HEK293 (cell line): ENCODE measurements around the gene TTC27.

Source experiments
- CTCF ChIA-PET: fragments of 350-600 bp; formaldehyde crosslinking; extraction: SDS; loops from one replicate; lab custom pipeline; 2021; ENCODE audit warnings: antibody characterized with exemption; lab: Yijun Ruan, JAX
- POLR2A ChIA-PET: fragments of 300-600 bp; formaldehyde crosslinking; extraction: SDS; loops from one replicate; lab custom pipeline; 2020; ENCODE audit warnings: antibody characterized with exemption, inconsistent platforms; lab: Yijun Ruan, JAX
- H3K27ac ChIP-seq: fragments of 200-500 bp; sonication (Bioruptor generic); 2 replicates; pipeline ENCODE4 v1.5.1; 2014; ENCODE audit warnings: low read depth, low read length, control low read depth, inconsistent platforms; ENCODE audit errors: extremely low read depth
- H3K36me3 ChIP-seq, 2 experiments: fragments of 200-500 bp in 1 of 2; sonication (Bioruptor generic) in 1 of 2; 1 replicate in 1 of 2; 2 replicates in 1 of 2; pipeline ENCODE4 v1.5.1; 2014 to 2017; ENCODE audit warnings: inconsistent platforms in 2 of 2, low read length in 2 of 2; ENCODE audit not compliant: control insufficient read depth in 2 of 2, insufficient read depth in 1 of 2
- H3K4me1 ChIP-seq: fragments of 200-500 bp; sonication (Bioruptor generic); 2 replicates; pipeline ENCODE4 v1.5.1; 2014; ENCODE audit warnings: mild to moderate bottlenecking, low read length, inconsistent platforms; ENCODE audit not compliant: control insufficient read depth, insufficient read depth
- H3K4me3 ChIP-seq: 2 replicates; pipeline ENCODE4 v1.5.1; 2011; ENCODE audit warnings: low read depth, mild to moderate bottlenecking, control low read depth, low read length, moderate library complexity
- H3K9me3 ChIP-seq: fragments of 200-500 bp; sonication (Bioruptor generic); 2 replicates; pipeline ENCODE4 v1.5.1; 2014; ENCODE audit warnings: low read depth, low read length, inconsistent platforms; ENCODE audit not compliant: control insufficient read depth, insufficient read depth
- BCL11B ChIP-seq: fragments of 450-650 bp; formaldehyde crosslinking; IDR thresholded peaks from 2 replicates; pipeline ENCODE4 v1.5.1; 2016; ENCODE audit warnings: low read depth, missing biosample characterization, missing genetic modification characterization
- CTCF ChIP-seq: fragments of 450-650 bp; formaldehyde crosslinking; IDR thresholded peaks from 2 replicates; pipeline ENCODE4 v1.5.1; 2016; ENCODE audit warnings: missing biosample characterization, missing genetic modification characterization
- KLF7 ChIP-seq: fragments of 450-650 bp; formaldehyde crosslinking; IDR thresholded peaks from 2 replicates; pipeline ENCODE4 v1.5.1; 2016; ENCODE audit warnings: missing biosample characterization, missing genetic modification characterization, borderline replicate concordance
- MEIS1 ChIP-seq: sonication (generic); formaldehyde crosslinking; IDR thresholded peaks from 2 replicates; pipeline ENCODE4 v1.8.1; 2022; ENCODE audit warnings: missing genetic modification reagents, mild to moderate bottlenecking, borderline replicate concordance
- PRDM4 ChIP-seq: fragments of 450-650 bp; formaldehyde crosslinking; IDR thresholded peaks from 2 replicates; pipeline ENCODE4 v1.5.1; 2017; ENCODE audit warnings: missing biosample characterization, missing genetic modification characterization
- SP3 ChIP-seq: fragments of 450-650 bp; formaldehyde crosslinking; IDR thresholded peaks from 2 replicates; pipeline ENCODE4 v1.5.1; 2016; ENCODE audit warnings: missing biosample characterization, missing genetic modification characterization
- TSHZ1 ChIP-seq: fragments of 450-650 bp; formaldehyde crosslinking; IDR thresholded peaks from 2 replicates; pipeline ENCODE4 v1.5.1; 2016; ENCODE audit warnings: missing biosample characterization, missing genetic modification characterization, borderline replicate concordance
- ZBTB49 ChIP-seq: fragments of 450-650 bp; formaldehyde crosslinking; IDR thresholded peaks from 2 replicates; pipeline ENCODE4 v1.5.1; 2016; ENCODE audit warnings: missing biosample characterization, missing genetic modification characterization, low read depth
- ZBTB8A ChIP-seq: fragments of 450-650 bp; formaldehyde crosslinking; IDR thresholded peaks from 2 replicates; pipeline ENCODE4 v1.5.1; 2016; ENCODE audit warnings: missing biosample characterization, missing genetic modification characterization
- ZFP69B ChIP-seq: fragments of 450-650 bp; formaldehyde crosslinking; IDR thresholded peaks from 2 replicates; pipeline ENCODE4 v1.5.1; 2016; ENCODE audit warnings: missing biosample characterization, missing genetic modification characterization
- ZNF114 ChIP-seq: fragments of 450-650 bp; formaldehyde crosslinking; IDR thresholded peaks from 2 replicates; pipeline ENCODE4 v1.5.0; 2017; ENCODE audit warnings: missing biosample characterization, missing genetic modification characterization
- ZNF146 ChIP-seq: fragments of 450-650 bp; formaldehyde crosslinking; IDR thresholded peaks from 2 replicates; pipeline ENCODE4 v1.5.1; 2016; ENCODE audit warnings: missing biosample characterization, missing genetic modification characterization
- ZNF221 ChIP-seq: fragments of 450-650 bp; formaldehyde crosslinking; IDR thresholded peaks from 2 replicates; pipeline ENCODE4 v1.5.1; 2017; ENCODE audit warnings: missing biosample characterization, missing genetic modification characterization, borderline replicate concordance
- ZNF302 ChIP-seq: fragments of 450-650 bp; formaldehyde crosslinking; IDR thresholded peaks from 2 replicates; pipeline ENCODE4 v1.5.1; 2016; ENCODE audit warnings: missing biosample characterization, missing genetic modification characterization, low read depth
- ZNF518A ChIP-seq: fragments of 450-650 bp; formaldehyde crosslinking; conservative IDR thresholded peaks from 2 replicates; pipeline ENCODE4 v1.5.1; 2016; ENCODE audit warnings: low read depth, missing biosample characterization, missing genetic modification characterization
- ZNF777 ChIP-seq: fragments of 450-650 bp; formaldehyde crosslinking; IDR thresholded peaks from 2 replicates; pipeline ENCODE4 v1.5.1; 2017; ENCODE audit warnings: missing biosample characterization, missing genetic modification characterization, borderline replicate concordance

Gene TTC27

GRCh38 chr2:32714521-32714920, 86.7 kb downstream of the TTC27 start:
- POLR2A ChIA-PET: no interaction called here
- H3K4me1 ChIP-seq: no peaks in the 10 kb centered on the region

GRCh38 chr2:32715391-32715841, 87.6 kb downstream of the TTC27 start:
- ChIA-PET CTCF (interaction anchor here (0.6 kb wide), 1 partner anchor 314 kb away, joined by 4 read pairs; no protein-coding TSS in a partner anchor), POLR2A (no interaction called here)
- H3K4me1 ChIP-seq: no peaks in the 10 kb centered on the region
- TF ChIP-seq MEIS1 (CRISPR knock-in tag): no peak
- no peak for TF ChIP-seq ZNF777
- no peak for TF ChIP-seq ZNF146
- no peak for TF ChIP-seq SP3 (tag by site-specific recombination)
- no peak for TF ChIP-seq ZBTB8A (tag by site-specific recombination)
- TF ChIP-seq, all 188 proteins: peak for 0
- H3K4me3 ChIP-seq: no peak overlapping the region
- no peaks in the 10 kb centered on the region for H3K36me3 ChIP-seq
- H3K9me3 ChIP-seq: no peaks in the 10 kb centered on the region
- H3K27ac ChIP-seq: no peak overlapping the region

More at GRCh38 chr2:32714521-32714920, 86.7 kb downstream of the TTC27 start:
- no peaks in the 10 kb centered on the region for H3K9me3 ChIP-seq
- H3K36me3 ChIP-seq: no peaks in the 10 kb centered on the region
- CTCF ChIA-PET: no interaction called here
- TF ChIP-seq ZNF518A (tag by site-specific recombination) (no peak), ZBTB49 (no peak), ZNF114 (no peak), ZFP69B (tag by site-specific recombination) (no peak), KLF7 (tag by site-specific recombination) (no peak)
- no peak overlapping the region for H3K4me3 ChIP-seq
- no peak overlapping the region for H3K27ac ChIP-seq

GRCh38 chr2:32715981-32716380, 88.1 kb downstream of the TTC27 start:
- no peaks in the 10 kb centered on the region for H3K4me1 ChIP-seq
- CTCF ChIA-PET: interaction anchor here (0.6 to 0.7 kb wide), 2 partner anchors 301 to 315 kb away, joined by 4 to 5 read pairs; no protein-coding TSS in a partner anchor
- TF ChIP-seq ZNF302 (tag by site-specific recombination): no peak
- TF ChIP-seq TSHZ1 (tag by site-specific recombination): no peak
- TF ChIP-seq ZNF221 (tag by site-specific recombination): no peak
- no peak for TF ChIP-seq PRDM4 (tag by site-specific recombination)
- no peak for TF ChIP-seq CTCF (tag by site-specific recombination)
- TF ChIP-seq BCL11B (tag by site-specific recombination): no peak

More at GRCh38 chr2:32715981-32716380, 88.1 kb downstream of the TTC27 start:
- Histone ChIP-seq H3K9me3 (no peaks in the 10 kb centered on the region), H3K27ac (no peak overlapping the region), H3K4me3 (no peak overlapping the region), H3K36me3 (no peaks in the 10 kb centered on the region)
- POLR2A ChIA-PET: no interaction called here
